Body of pancreas (tissue), 4 donors: ENCODE results near the gene PCDHGA12.

ENCODE experiments used
- CTCF ChIP-seq, 7 experiments: fragments of 450-650 bp in 4 of 7; fragments of 200-600 bp in 3 of 7; sonication (generic) in 3 of 7; IDR thresholded peaks; one replicate each; pipeline ENCODE4 v1.5.1; 2016 to 2019; ENCODE audit warnings: antibody characterized with exemption in 7 of 7
- POLR2A ChIP-seq, 3 donors: fragments of 450-650 bp; IDR thresholded peaks; one replicate each; pipeline ENCODE4 v1.6.1; 2016; ENCODE audit warnings: antibody characterized with exemption in 3 of 3, mild to moderate bottlenecking in 2 of 3

GRCh38 chr5:141479776-141480175 is 49.5 kb downstream of the PCDHGA12 start:
- TF ChIP-seq CTCF (IDR thresholded peaks at IDR 0.05) = no peak
- no peak for TF ChIP-seq POLR2A (IDR thresholded peaks at IDR 0.05)
